GM23248 (cell line): ENCODE measurements around the gene JMJD6.

ENCODE experiments used
- EZH2 ChIP-seq: fragments of 200-600 bp; sonication (generic); IDR thresholded peaks from 2 replicates; pipeline ENCODE4 v1.6.1; 2018; ENCODE audit warnings: antibody characterized with exemption, mild to moderate bottlenecking; ENCODE audit not compliant: insufficient read depth, poor library complexity, severe bottlenecking
- EZH2phosphoT487 ChIP-seq: fragments of 200-600 bp; sonication (generic); IDR thresholded peaks from 2 replicates; pipeline ENCODE4 v1.6.1; 2018; ENCODE audit warnings: antibody characterized with exemption, moderate library complexity, mild to moderate bottlenecking, low read depth; ENCODE audit not compliant: insufficient read depth

GRCh38 chr17:76677406-76677805 is 49.0 kb downstream of the JMJD6 start:
- TF ChIP-seq EZH2 (no peak), EZH2phosphoT487 (no peak)
